OCI-LY1 (cell line): ENCODE measurements around the gene CASP8.

Source experiments
- H2AFZ ChIP-seq: fragments of 200-600 bp; sonication (generic), shearing (Covaris generic); 2 replicates; pipeline ENCODE4 v1.6.0; 2014; ENCODE audit warnings: antibody characterized with exemption, mild to moderate bottlenecking, low read length
- H3F3A ChIP-seq: fragments of 200-600 bp; sonication (generic), shearing (Covaris generic); 2 replicates; pipeline ENCODE4 v1.6.0; 2014; ENCODE audit warnings: mild to moderate bottlenecking, antibody characterized with exemption, low read length, moderate library complexity; ENCODE audit not compliant: insufficient read depth
- H3K27ac ChIP-seq: fragments of 200-600 bp; sonication (generic); 2 replicates; pipeline ENCODE4 v1.5.1; 2014; ENCODE audit warnings: low read length, mixed run types, mild to moderate bottlenecking, low read depth; ENCODE audit not compliant: poor library complexity, severe bottlenecking
- H3K27me3 ChIP-seq: fragments of 200-600 bp; sonication (generic); 2 replicates; pipeline ENCODE4 v1.6.0; 2014; ENCODE audit warnings: antibody characterized with exemption, mild to moderate bottlenecking, low read length, moderate library complexity; ENCODE audit not compliant: insufficient read depth
- H3K36me3 ChIP-seq: fragments of 200-600 bp; sonication (generic); 2 replicates; pipeline ENCODE4 v1.6.1; 2014; ENCODE audit warnings: mild to moderate bottlenecking, antibody characterized with exemption, low read length, moderate library complexity, mixed read lengths; ENCODE audit not compliant: insufficient read depth
- H3K4me1 ChIP-seq: fragments of 200-600 bp; sonication (generic); 2 replicates; pipeline ENCODE4 v1.5.1; 2014; ENCODE audit warnings: mild to moderate bottlenecking, low read length, moderate library complexity; ENCODE audit not compliant: insufficient read depth, severe bottlenecking
- H3K4me2 ChIP-seq: fragments of 200-600 bp; sonication (generic), shearing (Covaris generic); 2 replicates; pipeline ENCODE4 v1.6.1; 2014; ENCODE audit warnings: low read length
- H3K4me3 ChIP-seq: fragments of 200-600 bp; sonication (generic); 2 replicates; pipeline ENCODE4 v1.5.1; 2014; ENCODE audit warnings: low read length, low read depth, mild to moderate bottlenecking, mixed read lengths; ENCODE audit not compliant: poor library complexity, severe bottlenecking
- H3K79me2 ChIP-seq: fragments of 200-600 bp; shearing (Covaris generic); 2 replicates; pipeline ENCODE4 v1.6.1; 2016; ENCODE audit warnings: mixed run types, low read length, mixed read lengths; ENCODE audit not compliant: insufficient read depth
- H3K9ac ChIP-seq: fragments of 200-600 bp; sonication (generic), shearing (Covaris generic); 2 replicates; pipeline ENCODE4 v1.6.1; 2014; ENCODE audit warnings: mild to moderate bottlenecking, low read length, mixed read lengths
- H3K9me2 ChIP-seq: fragments of 200-600 bp; sonication (generic), shearing (Covaris generic); 2 replicates; pipeline ENCODE4 v1.6.1; 2014; ENCODE audit warnings: low read depth, mild to moderate bottlenecking, low read length, mixed read lengths
- H3K9me3 ChIP-seq: fragments of 200-600 bp; shearing (Covaris generic); 2 replicates; pipeline ENCODE4 v1.6.1; 2014; ENCODE audit warnings: low read length, mixed read lengths
- H4K20me1 ChIP-seq: fragments of 200-600 bp; sonication (generic), shearing (Covaris generic); 2 replicates; pipeline ENCODE4 v1.6.0; 2016; ENCODE audit warnings: mild to moderate bottlenecking, low read length; ENCODE audit not compliant: insufficient read depth
- EZH2 ChIP-seq: fragments of 200-600 bp; sonication (generic), shearing (Covaris generic); IDR thresholded peaks from 2 replicates; pipeline ENCODE4 v1.8.0; 2017; ENCODE audit warnings: borderline replicate concordance, mixed run types, mild to moderate bottlenecking, antibody characterized with exemption, low read length, moderate library complexity, mixed read lengths
- TF ChIP-seq, protein P1 (sequence below): fragments of 200-600 bp; sonication (generic), shearing (Covaris generic); IDR thresholded peaks from 2 replicates; pipeline ENCODE4 v1.5.1; 2017; ENCODE audit warnings: mild to moderate bottlenecking, antibody characterized with exemption, low read length, moderate library complexity, mixed read lengths

CASP8 gene

DNA sequence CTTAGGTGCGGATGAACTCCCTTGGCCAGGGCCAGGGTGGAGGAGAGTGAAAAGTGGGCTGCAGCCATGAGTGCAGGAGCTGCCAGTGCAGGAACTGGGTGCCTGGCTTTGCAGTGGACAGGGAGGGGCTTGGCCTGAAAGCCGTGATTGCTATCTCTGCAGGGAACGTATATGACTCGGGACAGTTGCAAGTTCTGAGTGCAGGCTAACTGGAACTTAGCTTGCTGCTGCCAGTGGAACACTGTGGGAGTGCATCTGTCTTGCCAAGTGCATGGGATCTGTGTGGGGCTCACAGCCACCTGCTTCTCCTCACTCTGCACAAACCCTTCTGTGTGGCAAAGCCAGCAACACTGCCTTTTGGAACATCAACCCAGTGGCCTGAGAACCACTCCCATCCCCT is 59.9 kb downstream of the CASP8 start:
- Histone ChIP-seq H2AFZ (no peak overlapping the region), H3F3A (no peaks in the 10 kb centered on the region), H3K4me3 (no peak overlapping the region), H3K36me3 (no peaks in the 10 kb centered on the region), H3K79me2 (no peaks in the 10 kb centered on the region), H4K20me1 (no peaks in the 10 kb centered on the region), H3K9me3 (peaks cover 2% of the 10 kb centered on the region; the same call in 1 of the 2 replicates), H3K9me2 (no peaks in the 10 kb centered on the region), H3K4me2 (no peak overlapping the region), H3K27ac (no peak overlapping the region), H3K9ac (no peak overlapping the region), H3K4me1 (no peaks in the 10 kb centered on the region), H3K27me3 (no peaks in the 10 kb centered on the region)
- TF ChIP-seq EZH2: no peak
- TF ChIP-seq, protein P1, sequence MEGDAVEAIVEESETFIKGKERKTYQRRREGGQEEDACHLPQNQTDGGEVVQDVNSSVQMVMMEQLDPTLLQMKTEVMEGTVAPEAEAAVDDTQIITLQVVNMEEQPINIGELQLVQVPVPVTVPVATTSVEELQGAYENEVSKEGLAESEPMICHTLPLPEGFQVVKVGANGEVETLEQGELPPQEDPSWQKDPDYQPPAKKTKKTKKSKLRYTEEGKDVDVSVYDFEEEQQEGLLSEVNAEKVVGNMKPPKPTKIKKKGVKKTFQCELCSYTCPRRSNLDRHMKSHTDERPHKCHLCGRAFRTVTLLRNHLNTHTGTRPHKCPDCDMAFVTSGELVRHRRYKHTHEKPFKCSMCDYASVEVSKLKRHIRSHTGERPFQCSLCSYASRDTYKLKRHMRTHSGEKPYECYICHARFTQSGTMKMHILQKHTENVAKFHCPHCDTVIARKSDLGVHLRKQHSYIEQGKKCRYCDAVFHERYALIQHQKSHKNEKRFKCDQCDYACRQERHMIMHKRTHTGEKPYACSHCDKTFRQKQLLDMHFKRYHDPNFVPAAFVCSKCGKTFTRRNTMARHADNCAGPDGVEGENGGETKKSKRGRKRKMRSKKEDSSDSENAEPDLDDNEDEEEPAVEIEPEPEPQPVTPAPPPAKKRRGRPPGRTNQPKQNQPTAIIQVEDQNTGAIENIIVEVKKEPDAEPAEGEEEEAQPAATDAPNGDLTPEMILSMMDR: no peak

DNA sequence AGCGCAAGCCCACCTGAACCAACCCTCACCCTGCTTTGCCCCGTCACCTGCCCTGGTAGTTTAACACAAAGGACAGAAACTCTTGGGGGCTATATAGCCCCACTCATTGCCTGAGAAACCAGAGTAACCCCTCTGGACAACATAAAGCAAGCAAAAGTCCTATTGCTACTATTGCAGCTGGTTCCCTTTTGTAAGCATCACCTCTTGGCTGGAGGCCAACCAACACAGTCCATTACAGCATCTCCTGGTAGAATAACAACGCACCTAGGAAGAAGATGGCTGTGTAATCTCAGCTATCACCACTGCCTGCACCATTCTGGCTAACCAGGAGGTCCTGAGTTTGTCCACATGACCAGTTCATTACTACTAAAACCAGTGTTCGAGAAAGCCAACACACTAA is 60.4 kb downstream of the CASP8 start:
- Histone ChIP-seq H3F3A (no peaks in the 10 kb centered on the region), H3K36me3 (no peaks in the 10 kb centered on the region), H4K20me1 (no peaks in the 10 kb centered on the region), H3K9ac (no peak overlapping the region), H3K9me2 (no peaks in the 10 kb centered on the region), H2AFZ (no peak overlapping the region), H3K4me2 (no peak overlapping the region), H3K4me1 (no peaks in the 10 kb centered on the region), H3K79me2 (no peaks in the 10 kb centered on the region), H3K27me3 (no peaks in the 10 kb centered on the region), H3K9me3 (peaks cover 2% of the 10 kb centered on the region; the same call in 1 of the 2 replicates), H3K27ac (no peak overlapping the region), H3K4me3 (no peak overlapping the region)
- no peak for TF ChIP-seq EZH2
- TF ChIP-seq, protein P1: no peak

DNA sequence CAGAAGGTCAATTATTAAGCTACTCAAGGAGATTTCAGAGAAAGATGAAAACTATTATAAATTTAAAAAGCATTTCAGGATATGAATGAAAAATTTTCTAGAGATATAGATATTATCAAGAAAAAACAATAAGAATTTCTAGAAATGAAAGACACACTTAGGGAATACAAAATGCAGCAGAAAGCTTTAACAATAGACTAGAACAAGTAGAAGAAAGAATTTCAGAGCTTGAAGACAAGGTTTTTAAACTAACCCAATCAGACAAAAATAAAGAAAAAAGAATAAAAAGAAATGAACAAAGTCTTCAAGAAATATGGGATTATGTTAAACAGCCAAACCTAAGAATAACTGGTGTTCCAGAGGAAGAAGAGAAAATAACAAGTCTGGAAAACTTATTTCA is 62.4 kb downstream of the CASP8 start:
- H3K9me3 ChIP-seq: peaks cover 2% of the 10 kb centered on the region; the same call in 1 of the 2 replicates
- H3F3A ChIP-seq: no peaks in the 10 kb centered on the region
- H3K27ac ChIP-seq: no peak overlapping the region
- H3K9me2 ChIP-seq: no peaks in the 10 kb centered on the region
- no peaks in the 10 kb centered on the region for H3K36me3 ChIP-seq
- H3K27me3 ChIP-seq: no peaks in the 10 kb centered on the region
- no peak overlapping the region for H3K4me2 ChIP-seq
- TF ChIP-seq, protein P1: no peak
- no peak for TF ChIP-seq EZH2
- H3K4me3 ChIP-seq: no peak overlapping the region
- no peaks in the 10 kb centered on the region for H4K20me1 ChIP-seq
- no peaks in the 10 kb centered on the region for H3K4me1 ChIP-seq
- H3K79me2 ChIP-seq: no peaks in the 10 kb centered on the region
- H2AFZ ChIP-seq: no peak overlapping the region
- no peak overlapping the region for H3K9ac ChIP-seq
